CD4-positive, alpha-beta T cell (primary cell): ENCODE measurements around the gene SLAMF1. TPM values are rescaled to one million over a fixed set of nuclear protein-coding genes. Genes with fewer than 3 reads are reported as not detected.

Source experiments
- ATAC-seq: fragments of 200-7000 bp; cut with Tn5 transposase; one replicate; pipeline ENCODE4 v1.10.0; 2022; ENCODE audit warnings: mild to moderate bottlenecking; ENCODE audit not compliant: poor library complexity
- CTCF ChIA-PET: fragments of 350-600 bp; sonication (Branson Sonifier 250); formaldehyde crosslinking; loops from one replicate; lab custom pipeline; 2021; ENCODE audit warnings: antibody characterized with exemption, inconsistent platforms; lab: Charles Lee
- POLR2A ChIA-PET: fragments of 350-600 bp; sonication (Branson Sonifier 250); formaldehyde crosslinking; loops from one replicate; lab custom pipeline; 2021; ENCODE audit warnings: antibody characterized with exemption, inconsistent platforms; lab: Charles Lee
- DNase-seq, 14 experiments: peaks; one replicate each; pipeline ENCODE4 v3.0.0-alpha.2; 2013 to 2020; ENCODE audit warnings: mixed read lengths in 2 of 14
- H3K27ac ChIP-seq, 2 donors: one replicate each; pipeline versions ENCODE4 v1.5.1 to v1.7.0; 2013; ENCODE audit warnings: low read length in 2 of 2, low read depth in 1 of 2, mild to moderate bottlenecking in 1 of 2
- H3K27me3 ChIP-seq, 2 experiments: 1 replicate in 1 of 2; 2 replicates in 1 of 2; pipeline versions ENCODE4 v1.6.1 to v1.7.0; 2013; ENCODE audit warnings: low read length in 2 of 2, control low read depth in 1 of 2, mild to moderate bottlenecking in 1 of 2, moderate library complexity in 1 of 2; ENCODE audit not compliant: insufficient read depth in 2 of 2, control insufficient read depth in 1 of 2
- H3K36me3 ChIP-seq: one replicate; pipeline ENCODE4 v1.6.1; 2013; ENCODE audit warnings: low read length, control low read depth; ENCODE audit not compliant: insufficient read depth
- H3K4me1 ChIP-seq: one replicate; pipeline ENCODE4 v1.6.1; 2013; ENCODE audit warnings: low read length, control low read depth; ENCODE audit not compliant: insufficient read depth
- H3K4me3 ChIP-seq: one replicate; pipeline ENCODE4 v1.5.1; 2013; ENCODE audit warnings: mild to moderate bottlenecking, low read length, moderate library complexity
- H3K9me3 ChIP-seq, 2 experiments: 1 replicate in 1 of 2; 2 replicates in 1 of 2; pipeline versions ENCODE4 v1.6.1 to v1.7.0; 2013; ENCODE audit warnings: low read length in 2 of 2, mild to moderate bottlenecking in 2 of 2, control low read depth in 1 of 2, moderate library complexity in 1 of 2; ENCODE audit not compliant: control insufficient read depth in 1 of 2, insufficient read depth in 1 of 2
- H3K27ac Mint-ChIP-seq: one replicate; pipeline ENCODE4 v1.8.0; 2020; ENCODE audit warnings: mixed read lengths
- H3K27me3 Mint-ChIP-seq: one replicate; pipeline ENCODE4 v1.8.0; 2021; ENCODE audit warnings: mixed read lengths
- H3K36me3 Mint-ChIP-seq: one replicate; pipeline ENCODE4 v1.8.0; 2021; ENCODE audit warnings: low read depth, mixed read lengths
- H3K4me1 Mint-ChIP-seq: one replicate; pipeline ENCODE4 v1.8.0; 2021; ENCODE audit warnings: low read depth, mixed read lengths
- H3K4me3 Mint-ChIP-seq: one replicate; pipeline ENCODE4 v1.8.0; 2020; ENCODE audit warnings: mild to moderate bottlenecking, mixed read lengths
- H3K9me3 Mint-ChIP-seq: one replicate; pipeline ENCODE4 v1.8.0; 2020; ENCODE audit warnings: mixed read lengths
- CTCF ChIP-seq: fragments of 200-600 bp; IDR thresholded peaks from one replicate; pipeline ENCODE4 v1.8.0; 2022; ENCODE audit warnings: antibody characterized with exemption, mild to moderate bottlenecking
- intact Hi-C, 2 experiments: fragments of 100-400 bp; cut with DNase I in 1 of 2; cut with micrococcal nuclease in 1 of 2; formaldehyde crosslinking; loops; one replicate each; pipeline versions ENCODE4 v1.15.1 to v1.9.0; 2023 to 2025; cut with DNase I, micrococcal nuclease
- total RNA-seq, 174 experiments: library from RNA in 2 of 174; stranded (reverse) in 2 of 174; gene quantifications; one replicate each; pipeline ENCODE4 v1.2.3 and lab custom pipeline; 2021 to 2026

The SLAMF1 gene
- total RNA-seq, 2 experiments from 2014 or later = 39.4 to 39.8 TPM

- H3K9me3 Mint-ChIP-seq = no peaks in the 10 kb centered on the region
- H3K27ac ChIP-seq = peak overlapping the region; percentile 27 to 68
- H3K4me3 Mint-ChIP-seq = peak overlapping the region; percentile 97
- ATAC-seq (no peak), DNase-seq (no peak)
- no peaks in the 10 kb centered on the region for H3K27me3 ChIP-seq
- TF ChIP-seq CTCF = no peak
- CTCF ChIA-PET = interaction anchor here (3.2 kb wide), 1 partner anchor 30 kb away, joined by 27 read pairs; no protein-coding TSS in a partner anchor
- peak overlapping the region; percentile 69 for H3K4me3 ChIP-seq
- H3K36me3 Mint-ChIP-seq = peaks cover 46% of the 10 kb centered on the region
- intact Hi-C loops = no loop called here
- POLR2A ChIA-PET = interaction anchor here (1.1 to 5.7 kb wide), 4 partner anchors 16 to 133 kb away, joined by 3 to 74 read pairs (median 40); no protein-coding TSS in a partner anchor
- peak overlapping the region; percentile 97 for H3K27ac Mint-ChIP-seq
- H3K36me3 ChIP-seq = peaks cover 7% of the 10 kb centered on the region
- peaks cover 42% of the 10 kb centered on the region for H3K4me1 ChIP-seq
- peaks cover 86% of the 10 kb centered on the region for H3K4me1 Mint-ChIP-seq
- H3K9me3 ChIP-seq = no peaks in the 10 kb centered on the region
- H3K27me3 Mint-ChIP-seq = no peaks in the 10 kb centered on the region
Measured at GRCh38 chr1:160644399-160644798, 2.4 kb downstream of the SLAMF1 start.

GRCh38 chr1:160643138-160643537, 3.7 kb downstream of the SLAMF1 start:
- TF ChIP-seq CTCF = no peak
- Histone ChIP-seq H3K27ac (peak overlapping the region; percentile 68), H3K4me3 (peak overlapping the region; percentile 69), H3K36me3 (peaks cover 10% of the 10 kb centered on the region), H3K27me3 (no peaks in the 10 kb centered on the region), H3K9me3 (no peaks in the 10 kb centered on the region), H3K4me1 (peaks cover 48% of the 10 kb centered on the region)
- POLR2A ChIA-PET = interaction anchor here (0.6 to 2.3 kb wide), 2 partner anchors 14 to 376 kb away, joined by 3 to 11 read pairs; no protein-coding TSS in a partner anchor
- Mint-ChIP-seq H3K36me3 (peaks cover 56% of the 10 kb centered on the region), H3K9me3 (no peaks in the 10 kb centered on the region), H3K27ac (peak overlapping the region; percentile 97), H3K4me1 (peaks cover 91% of the 10 kb centered on the region), H3K4me3 (peak overlapping the region; percentile 97), H3K27me3 (no peaks in the 10 kb centered on the region)
- CTCF ChIA-PET = interaction anchor here (1.5 to 2.0 kb wide), 3 partner anchors 14 to 38 kb away, joined by 3 to 8 read pairs (median 5); no protein-coding TSS in a partner anchor
- intact Hi-C loops = loop anchor here in 1 of 2 experiments (2.0 kb wide), 1 partner anchor 20 kb away; no protein-coding TSS in a partner anchor
- ATAC-seq (no peak), DNase-seq (no peak)

- DNase-seq (no peak), ATAC-seq (no peak)
- intact Hi-C loops = loop anchor here in 1 of 2 experiments (2.0 kb wide), 1 partner anchor 19 kb away; no protein-coding TSS in a partner anchor
- Mint-ChIP-seq H3K9me3 (no peaks in the 10 kb centered on the region), H3K4me1 (peaks cover 91% of the 10 kb centered on the region), H3K27ac (peak overlapping the region; percentile 97), H3K4me3 (peak overlapping the region; percentile 97), H3K36me3 (peaks cover 64% of the 10 kb centered on the region), H3K27me3 (no peaks in the 10 kb centered on the region)
- Histone ChIP-seq H3K4me1 (peaks cover 52% of the 10 kb centered on the region), H3K36me3 (peaks cover 12% of the 10 kb centered on the region), H3K9me3 (no peaks in the 10 kb centered on the region), H3K27ac (peak overlapping the region; percentile 68), H3K27me3 (no peaks in the 10 kb centered on the region), H3K4me3 (peak overlapping the region; percentile 69)
- ChIA-PET CTCF (interaction anchor here (0.7 to 2.0 kb wide), 5 partner anchors 13 to 39 kb away, joined by 3 to 8 read pairs (median 4); no protein-coding TSS in a partner anchor), POLR2A (interaction anchor here (0.6 to 2.3 kb wide), 4 partner anchors 10 to 24 kb away, joined by 3 to 11 read pairs (median 4); no protein-coding TSS in a partner anchor)
- TF ChIP-seq CTCF = no peak
Measured at GRCh38 chr1:160642281-160642644, 4.6 kb downstream of the SLAMF1 start.
